Smooth muscle cell (in vitro differentiated cells): ENCODE measurements around the gene TP53TG5. TPM values are rescaled to one million over a fixed set of nuclear protein-coding genes. Genes with fewer than 3 reads are reported as not detected.

Source experiments
- DNase-seq: peaks from one replicate; lab custom pipeline; 2025; ENCODE audit not compliant: unreplicated experiment; lab: John Stamatoyannopoulos, UW
- H2AFZ ChIP-seq: fragments of 200-600 bp; sonication (generic); 2 replicates; pipeline ENCODE4 v1.6.0; 2016; ENCODE audit warnings: antibody characterized with exemption, low read depth, mild to moderate bottlenecking
- H3F3A ChIP-seq: fragments of 200-600 bp; sonication (generic); 2 replicates; pipeline ENCODE4 v1.6.0; 2017; ENCODE audit warnings: antibody characterized with exemption, low read depth
- H3K27ac ChIP-seq: fragments of 200-600 bp; sonication (generic); 2 replicates; pipeline ENCODE4 v1.5.1; 2016; ENCODE audit warnings: low read depth, mild to moderate bottlenecking
- H3K27me3 ChIP-seq: fragments of 200-600 bp; sonication (generic); 2 replicates; pipeline ENCODE4 v1.6.1; 2016; ENCODE audit warnings: low read depth, mild to moderate bottlenecking
- H3K36me3 ChIP-seq: fragments of 200-600 bp; sonication (generic); 2 replicates; pipeline ENCODE4 v1.5.1; 2016; ENCODE audit warnings: low read depth
- H3K4me1 ChIP-seq: fragments of 200-600 bp; sonication (generic); 2 replicates; pipeline ENCODE4 v1.5.1; 2016; ENCODE audit warnings: low read depth
- H3K4me2 ChIP-seq: fragments of 200-600 bp; sonication (generic); 2 replicates; pipeline ENCODE4 v1.6.0; 2016; ENCODE audit warnings: mild to moderate bottlenecking
- H3K4me3 ChIP-seq: fragments of 200-600 bp; sonication (generic); 2 replicates; pipeline ENCODE4 v1.5.1; 2016; ENCODE audit warnings: mild to moderate bottlenecking
- H3K79me2 ChIP-seq: fragments of 200-600 bp; sonication (generic); 2 replicates; pipeline ENCODE4 v1.6.0; 2016; ENCODE audit warnings: low read depth, mild to moderate bottlenecking
- H3K9ac ChIP-seq: fragments of 200-600 bp; sonication (generic); 2 replicates; pipeline ENCODE4 v1.6.0; 2016; ENCODE audit warnings: low read depth
- H3K9me3 ChIP-seq: fragments of 200-600 bp; sonication (generic); replicated peaks from 2 replicates; pipeline ENCODE4 v1.5.1; 2016; ENCODE audit warnings: low read depth
- H4K20me1 ChIP-seq: fragments of 200-600 bp; sonication (generic); 2 replicates; pipeline ENCODE4 v1.6.0; 2016; ENCODE audit warnings: low read depth
- WGBS: methylation state at CpG from one replicate; pipeline ENCODE4 v1.1.7; 2016; ENCODE audit warnings: low lambda C conversion rate; 5-methylcytosine and 5-hydroxymethylcytosine counted together
- polyA plus RNA-seq: library from polyadenylated mRNA; unstranded; fragments of >200 nt; fragmentation: Nextera tagmentation; extraction: Ambion mirVana; gene quantifications from 2 replicates; pipeline ENCODE4 v1.2.1, GENCODE V29; 2016
- total RNA-seq: library from RNA; depleted of rRNA; stranded (reverse); fragments of >200 nt; gene quantifications from 2 replicates; pipeline ENCODE4 v1.2.3, GENCODE V29; 2014
- TF ChIP-seq, protein P1 (sequence below): fragments of 200-600 bp; sonication (generic); IDR thresholded peaks from 2 replicates; pipeline ENCODE4 v1.5.1; 2017; ENCODE audit warnings: borderline replicate concordance, mild to moderate bottlenecking, antibody characterized with exemption; ENCODE audit not compliant: insufficient read depth, poor library complexity, severe bottlenecking

The TP53TG5 gene
- total and polyA plus RNA-seq, 2 experiments from 2014 or later = 0.06 TPM; not detected in 1

DNA sequence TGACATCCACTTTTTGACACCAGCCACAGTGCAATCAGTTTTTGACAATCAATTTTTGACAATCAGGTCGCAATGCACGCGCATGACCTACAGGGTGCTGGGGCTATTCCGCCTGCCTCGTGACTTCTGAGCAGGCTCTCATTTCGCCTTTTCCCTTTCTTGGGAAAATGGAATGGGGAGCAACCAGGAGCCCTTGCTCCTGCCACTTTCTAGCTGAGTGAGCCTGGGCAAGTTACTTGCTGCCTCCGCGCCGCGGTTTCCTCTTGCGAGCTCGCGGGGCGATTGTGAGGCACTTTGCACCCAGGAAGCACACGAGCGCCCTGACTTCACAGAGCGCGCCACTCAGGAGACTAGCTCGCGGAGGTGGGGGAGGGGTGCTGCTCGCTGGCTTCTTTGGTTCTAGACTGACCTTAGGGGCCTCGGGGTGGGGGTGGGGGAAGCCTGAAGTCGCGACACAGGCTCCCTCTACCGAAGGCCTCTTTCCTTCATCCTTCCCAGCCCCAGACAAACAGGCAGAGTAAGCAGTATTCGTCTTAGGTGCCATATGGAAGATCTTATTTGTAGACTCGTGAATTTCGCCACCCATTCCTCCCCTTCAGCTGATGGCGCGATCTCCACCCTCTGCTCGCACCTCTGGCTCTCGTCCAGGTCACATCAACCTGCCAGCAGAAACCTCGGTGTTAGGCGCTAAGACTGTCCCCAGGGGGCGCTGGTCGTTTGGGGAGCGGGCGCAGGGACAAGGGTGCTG is 4.6 kb downstream of the TP53TG5 start:
- H3K4me3 ChIP-seq = peak overlapping the region; percentile 51
- TF ChIP-seq, protein P1, sequence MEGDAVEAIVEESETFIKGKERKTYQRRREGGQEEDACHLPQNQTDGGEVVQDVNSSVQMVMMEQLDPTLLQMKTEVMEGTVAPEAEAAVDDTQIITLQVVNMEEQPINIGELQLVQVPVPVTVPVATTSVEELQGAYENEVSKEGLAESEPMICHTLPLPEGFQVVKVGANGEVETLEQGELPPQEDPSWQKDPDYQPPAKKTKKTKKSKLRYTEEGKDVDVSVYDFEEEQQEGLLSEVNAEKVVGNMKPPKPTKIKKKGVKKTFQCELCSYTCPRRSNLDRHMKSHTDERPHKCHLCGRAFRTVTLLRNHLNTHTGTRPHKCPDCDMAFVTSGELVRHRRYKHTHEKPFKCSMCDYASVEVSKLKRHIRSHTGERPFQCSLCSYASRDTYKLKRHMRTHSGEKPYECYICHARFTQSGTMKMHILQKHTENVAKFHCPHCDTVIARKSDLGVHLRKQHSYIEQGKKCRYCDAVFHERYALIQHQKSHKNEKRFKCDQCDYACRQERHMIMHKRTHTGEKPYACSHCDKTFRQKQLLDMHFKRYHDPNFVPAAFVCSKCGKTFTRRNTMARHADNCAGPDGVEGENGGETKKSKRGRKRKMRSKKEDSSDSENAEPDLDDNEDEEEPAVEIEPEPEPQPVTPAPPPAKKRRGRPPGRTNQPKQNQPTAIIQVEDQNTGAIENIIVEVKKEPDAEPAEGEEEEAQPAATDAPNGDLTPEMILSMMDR = peak; percentile 72
- H3K27me3 ChIP-seq = no peaks in the 10 kb centered on the region
- H3K36me3 ChIP-seq = no peaks in the 10 kb centered on the region
- H4K20me1 ChIP-seq = no peaks in the 10 kb centered on the region
- peak overlapping the region; percentile 87 for H3K4me2 ChIP-seq
- no peak overlapping the region for H2AFZ ChIP-seq
- H3F3A ChIP-seq = no peaks in the 10 kb centered on the region
- no peaks in the 10 kb centered on the region for H3K79me2 ChIP-seq
- no peaks in the 10 kb centered on the region for H3K4me1 ChIP-seq
- DNase-seq = peak; percentile 24
- H3K9me3 ChIP-seq = no peaks in the 10 kb centered on the region
- H3K9ac ChIP-seq = no peak overlapping the region
- no peak overlapping the region for H3K27ac ChIP-seq
- 10% methylated on average over 34 of the region's 38 CpGs for WGBS

DNA sequence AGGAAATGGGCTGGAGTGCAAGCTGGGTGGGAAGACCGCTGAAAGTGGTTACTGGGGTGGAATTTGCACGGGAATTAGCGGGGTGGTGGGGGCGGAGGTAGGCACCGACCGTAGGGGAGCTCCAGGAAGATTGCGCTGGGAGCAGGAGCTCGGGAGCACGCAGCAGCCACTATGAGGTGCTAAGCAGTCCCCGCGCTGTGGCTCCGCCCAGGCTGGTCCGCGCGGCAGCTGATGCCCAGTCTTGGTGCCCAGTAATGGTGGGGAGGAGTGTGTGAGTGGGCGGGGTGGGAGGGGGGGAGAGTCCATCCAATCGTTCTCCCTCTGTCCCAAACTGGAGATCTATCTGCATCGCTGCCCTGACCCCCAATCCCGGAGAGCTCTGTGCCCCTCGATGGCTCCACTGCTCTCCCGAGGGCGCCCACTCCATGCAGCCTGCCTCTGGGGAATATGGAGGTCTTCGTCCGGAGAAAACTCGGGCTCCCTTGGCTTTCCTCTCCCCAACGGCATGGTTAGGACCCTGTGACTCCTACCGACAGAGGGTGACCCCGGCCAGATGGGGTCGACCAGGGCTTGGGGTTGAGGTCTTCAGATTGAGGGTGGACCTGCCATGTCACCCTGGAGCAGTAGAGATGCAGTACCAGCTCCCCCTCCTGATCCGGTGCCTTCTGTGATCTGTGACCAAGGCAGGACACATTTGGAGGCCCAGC is 5.3 kb downstream of the TP53TG5 start:
- peak overlapping the region; percentile 51 for H3K4me3 ChIP-seq
- H3K4me2 ChIP-seq = peak overlapping the region; percentile 87
- no peaks in the 10 kb centered on the region for H3K79me2 ChIP-seq
- H3K27ac ChIP-seq = no peak overlapping the region
- H3K36me3 ChIP-seq = no peaks in the 10 kb centered on the region
- 53% methylated on average over 19 of the region's 30 CpGs for WGBS
- H3K9ac ChIP-seq = no peak overlapping the region
- no peaks in the 10 kb centered on the region for H3K27me3 ChIP-seq
- H2AFZ ChIP-seq = no peak overlapping the region
- TF ChIP-seq, protein P1 = no peak
- H3K9me3 ChIP-seq = no peaks in the 10 kb centered on the region
- DNase-seq = no peak
- no peaks in the 10 kb centered on the region for H4K20me1 ChIP-seq
- H3K4me1 ChIP-seq = no peaks in the 10 kb centered on the region
- no peaks in the 10 kb centered on the region for H3F3A ChIP-seq

GRCh38 chr20:45372241-45372640 is 5.9 kb downstream of the TP53TG5 start:
- H3K79me2 ChIP-seq = no peaks in the 10 kb centered on the region
- TF ChIP-seq, protein P1 = no peak
- no peaks in the 10 kb centered on the region for H3K36me3 ChIP-seq
- peak overlapping the region; percentile 87 for H3K4me2 ChIP-seq
- H3K27me3 ChIP-seq = no peaks in the 10 kb centered on the region
- no peak overlapping the region for H3K27ac ChIP-seq
- WGBS = 87% methylated on average over 10 of the region's 10 CpGs
- no peaks in the 10 kb centered on the region for H4K20me1 ChIP-seq
- H2AFZ ChIP-seq = no peak overlapping the region
- H3K4me3 ChIP-seq = no peak overlapping the region
- no peak overlapping the region for H3K9ac ChIP-seq
- no peaks in the 10 kb centered on the region for H3K4me1 ChIP-seq
- no peaks in the 10 kb centered on the region for H3F3A ChIP-seq
- no peak for DNase-seq
- H3K9me3 ChIP-seq = no peaks in the 10 kb centered on the region
